NCI-H82 treated with DMSO at 0.1 percent for 48 hours (cell line): ENCODE measurements around the gene HEATR3.

ENCODE experiments used
- DNase-seq: peaks from one replicate; lab custom pipeline; 2025; ENCODE audit not compliant: unreplicated experiment; lab: John Stamatoyannopoulos, UW

HEATR3 gene

GRCh38 chr16:50058091-50058771, 7.5 kb upstream of the HEATR3 start:
- no peak for DNase-seq

GRCh38 chr16:50059111-50059510, 6.7 kb upstream of the HEATR3 start:
- no peak for DNase-seq

GRCh38 chr16:50059669-50060068, 6.1 kb upstream of the HEATR3 start:
- DNase-seq: no peak

GRCh38 chr16:50061326-50061725, 4.4 kb upstream of the HEATR3 start:
- peak; percentile 71 for DNase-seq

GRCh38 chr16:50065241-50065623, 538 bp upstream of the HEATR3 start:
- no peak for DNase-seq

- no peak for DNase-seq
Observed at GRCh38 chr16:50066482-50067289, 916 bp downstream of the HEATR3 start.

GRCh38 chr16:50067290-50067853, 1.6 kb downstream of the HEATR3 start:
- DNase-seq: peak; percentile 34

GRCh38 chr16:50068550-50068949, 2.8 kb downstream of the HEATR3 start:
- DNase-seq: no peak

GRCh38 chr16:50069060-50069459, 3.3 kb downstream of the HEATR3 start:
- DNase-seq: no peak

GRCh38 chr16:50071075-50071671, 5.4 kb downstream of the HEATR3 start:
- DNase-seq: no peak

GRCh38 chr16:50072730-50073129, 7.0 kb downstream of the HEATR3 start:
- DNase-seq: no peak

GRCh38 chr16:50079397-50080140, 13.8 kb downstream of the HEATR3 start:
- DNase-seq: no peak

- no peak for DNase-seq
Observed at GRCh38 chr16:50081428-50082018, 15.8 kb downstream of the HEATR3 start.

- no peak for DNase-seq
Observed at GRCh38 chr16:50083996-50084395, 18.2 kb downstream of the HEATR3 start.

GRCh38 chr16:50086176-50086575, 20.4 kb downstream of the HEATR3 start:
- no peak for DNase-seq

- DNase-seq: no peak
Observed at GRCh38 chr16:50088302-50088701, 22.5 kb downstream of the HEATR3 start.

- no peak for DNase-seq
Observed at GRCh38 chr16:50092891-50093290, 27.1 kb downstream of the HEATR3 start.

GRCh38 chr16:50093607-50094539, 28.1 kb downstream of the HEATR3 start:
- no peak for DNase-seq

GRCh38 chr16:50096791-50097190, 31.0 kb downstream of the HEATR3 start:
- DNase-seq: no peak
